ENCODE data around the gene TINCR. TPM values are rescaled to one million over a fixed set of nuclear protein-coding genes. Genes with fewer than 3 reads are reported as not detected.

TINCR gene
- total RNA-seq, 1 donor from 2014 or later, result 1.0 TPM

DNA sequence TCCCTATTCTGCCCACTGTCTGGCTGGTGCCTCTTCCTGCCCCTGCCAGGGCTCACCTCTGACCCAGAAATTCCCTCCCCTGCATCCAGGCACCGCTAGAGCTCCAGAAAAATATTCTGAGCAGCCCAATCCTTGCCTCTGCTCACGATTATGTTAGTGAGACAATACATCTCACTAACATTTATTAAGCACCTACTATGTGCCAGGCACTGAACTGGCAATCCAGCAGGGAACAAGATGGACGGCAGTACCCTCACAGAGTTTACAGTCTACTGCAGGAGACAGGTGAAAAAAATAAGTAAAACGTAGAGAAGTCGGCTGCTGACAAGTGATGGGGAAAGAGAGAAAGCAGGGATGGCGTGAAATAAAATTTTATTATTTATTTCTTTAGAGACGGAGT lies 5.5 kb downstream of the TINCR start:
- Mint-ChIP-seq H3K36me3 (ENCODE audit: insufficient read depth) (peaks cover 1% of the 10 kb centered on the region), H3K27ac (no peak overlapping the region), H3K27me3 (peaks cover 28% of the 10 kb centered on the region), H3K4me1 (ENCODE audit: low read depth) (no peaks in the 10 kb centered on the region), H3K4me3 (ENCODE audit: low read depth) (no peak overlapping the region), H3K9me3 (ENCODE audit: low read depth) (no peaks in the 10 kb centered on the region)
- DNase-seq (ENCODE audit: low spot score, unreplicated experiment), result no peak
- no peak for TF ChIP-seq CTCF (IDR thresholded peaks at IDR 0.05; ENCODE audit: unreplicated experiment)

- peak; percentile 52 for TF ChIP-seq CTCF (IDR thresholded peaks at IDR 0.05; ENCODE audit: unreplicated experiment)
- no peak overlapping the region for H3K27ac Mint-ChIP-seq
- no peak overlapping the region for H3K4me3 Mint-ChIP-seq (ENCODE audit: low read depth)
- no peaks in the 10 kb centered on the region for H3K4me1 Mint-ChIP-seq (ENCODE audit: low read depth)
- DNase-seq (ENCODE audit: low spot score, unreplicated experiment), result no peak
- H3K36me3 Mint-ChIP-seq (ENCODE audit: insufficient read depth), result peaks cover 1% of the 10 kb centered on the region
- no peaks in the 10 kb centered on the region for H3K9me3 Mint-ChIP-seq (ENCODE audit: low read depth)
- peaks cover 36% of the 10 kb centered on the region for H3K27me3 Mint-ChIP-seq
Measured at GRCh38 chr19:5561559-5561958, 6.2 kb downstream of the TINCR start.

GRCh38 chr19:5560156-5560555 lies 7.6 kb downstream of the TINCR start:
- Mint-ChIP-seq H3K4me3 (ENCODE audit: low read depth) (no peak overlapping the region), H3K27me3 (peaks cover 36% of the 10 kb centered on the region), H3K36me3 (ENCODE audit: insufficient read depth) (peaks cover 1% of the 10 kb centered on the region), H3K4me1 (ENCODE audit: low read depth) (no peaks in the 10 kb centered on the region), H3K27ac (no peak overlapping the region), H3K9me3 (ENCODE audit: low read depth) (no peaks in the 10 kb centered on the region)
- no peak for TF ChIP-seq CTCF (IDR thresholded peaks at IDR 0.05; ENCODE audit: unreplicated experiment)
- no peak for DNase-seq (ENCODE audit: low spot score, unreplicated experiment)

DNA sequence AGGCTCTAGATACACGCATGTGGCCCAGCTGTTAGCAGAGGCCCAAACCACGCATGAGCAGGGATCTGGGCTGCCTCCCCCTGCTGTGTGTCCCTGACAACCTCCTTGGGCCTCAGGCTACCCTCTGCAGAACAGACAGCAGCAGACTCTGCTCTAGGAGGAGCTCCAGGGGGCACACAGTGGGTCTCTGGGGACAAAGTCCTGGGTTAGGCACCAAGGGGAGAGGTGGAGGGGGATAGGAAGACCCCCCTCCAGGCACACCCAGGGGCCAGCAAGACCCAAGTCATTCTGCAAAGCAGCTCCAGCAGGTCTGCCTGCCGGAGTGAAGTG lies 8.0 kb downstream of the TINCR start:
- H3K36me3 Mint-ChIP-seq (ENCODE audit: insufficient read depth), result peaks cover 1% of the 10 kb centered on the region
- no peak for DNase-seq (ENCODE audit: low spot score, unreplicated experiment)
- no peaks in the 10 kb centered on the region for H3K4me1 Mint-ChIP-seq (ENCODE audit: low read depth)
- H3K27me3 Mint-ChIP-seq, result peaks cover 36% of the 10 kb centered on the region
- H3K27ac Mint-ChIP-seq, result no peak overlapping the region
- no peak for TF ChIP-seq CTCF (IDR thresholded peaks at IDR 0.05; ENCODE audit: unreplicated experiment)
- H3K9me3 Mint-ChIP-seq (ENCODE audit: low read depth), result no peaks in the 10 kb centered on the region
- no peak overlapping the region for H3K4me3 Mint-ChIP-seq (ENCODE audit: low read depth)

- H3K4me1 Mint-ChIP-seq (ENCODE audit: low read depth), result no peaks in the 10 kb centered on the region
- peaks cover 1% of the 10 kb centered on the region for H3K36me3 Mint-ChIP-seq (ENCODE audit: insufficient read depth)
- peaks cover 33% of the 10 kb centered on the region for H3K27me3 Mint-ChIP-seq
- no peak overlapping the region for H3K4me3 Mint-ChIP-seq (ENCODE audit: low read depth)
- H3K27ac Mint-ChIP-seq, result no peak overlapping the region
- no peak for DNase-seq (ENCODE audit: low spot score, unreplicated experiment)
- TF ChIP-seq CTCF (IDR thresholded peaks at IDR 0.05; ENCODE audit: unreplicated experiment), result no peak
- H3K9me3 Mint-ChIP-seq (ENCODE audit: low read depth), result no peaks in the 10 kb centered on the region
Measured at GRCh38 chr19:5558101-5558621, 9.6 kb downstream of the TINCR start.

All from progenitor cell of endocrine pancreas (in vitro differentiated cells).